K562 (cell line): ENCODE data around the gene RUNX1. TPM values are rescaled to one million over a fixed set of nuclear protein-coding genes. Genes with fewer than 3 reads are reported as not detected.

ENCODE experiments used
- CTBP1 ChIP-seq: fragments of 450-650 bp; IDR thresholded peaks from 2 replicates; pipeline ENCODE4 v1.6.1; 2016; ENCODE audit warnings: borderline replicate concordance
- NR2C1 ChIP-seq, 2 experiments: fragments of 450-650 bp; IDR thresholded peaks; 2 replicates each; pipeline ENCODE4 v1.6.1; 2017; ENCODE audit warnings: mild to moderate bottlenecking in 2 of 2, antibody characterized with exemption in 1 of 2, inconsistent platforms in 1 of 2, missing compliant biosample characterization in 1 of 2, missing genetic modification characterization in 1 of 2
- polyA plus RNA-seq, 8 experiments: library from polyadenylated mRNA; depleted of rRNA in 4 of 8; stranded (reverse) in 5 of 8; unstranded in 3 of 8; fragments of >200 nt; fragmentation: Nextera tagmentation in 2 of 8; fragmentation: Illumina TruSeq in 1 of 8; extraction: Ambion mirVana in 2 of 8; extraction: Trizol in 1 of 8; gene quantifications; 2 replicates each; pipeline versions ENCODE4 v1.2.1 to v1.2.3, GENCODE V29; 2011 to 2014; ENCODE audit warnings: inconsistent platforms in 1 of 8, missing spikeins in 1 of 8
- total RNA-seq, 7 experiments: library from RNA; depleted of rRNA in 6 of 7; stranded (reverse); fragments of >200 nt in 6 of 7; fragmentation: Illumina TruSeq in 2 of 7; extraction: Trizol in 2 of 7; gene quantifications; 2 replicates each; pipeline versions ENCODE4 v1.2.1 to v1.2.3, GENCODE V29; 2011 to 2021; ENCODE audit warnings: low replicate concordance in 1 of 7
- TF ChIP-seq, protein P1 (sequence below): fragments of 250-450 bp; sonication (Bioruptor Pico); IDR thresholded peaks from 2 replicates; pipeline ENCODE4 v1.4.0; 2020
- TF ChIP-seq, protein P2 (sequence below), 2 experiments: IDR thresholded peaks in 1 of 2; conservative IDR thresholded peaks in 1 of 2; 2 replicates each; pipeline ENCODE4 v1.6.1; 2016; ENCODE audit warnings: low read depth in 2 of 2, mild to moderate bottlenecking in 1 of 2, missing compliant biosample characterization in 1 of 2, missing genetic modification characterization in 1 of 2, moderate library complexity in 1 of 2

RUNX1 gene
- total and polyA plus RNA-seq, 9 of the 15 experiments (the other 6 are each of a cell fraction or from before 2014, with no cell fraction given), result 2.2 to 68.6 (median 17.8) TPM

GRCh38 chr21:34771512-34772028 is 277.5 kb downstream of the RUNX1 start (continued):
- TF ChIP-seq, protein P1, sequence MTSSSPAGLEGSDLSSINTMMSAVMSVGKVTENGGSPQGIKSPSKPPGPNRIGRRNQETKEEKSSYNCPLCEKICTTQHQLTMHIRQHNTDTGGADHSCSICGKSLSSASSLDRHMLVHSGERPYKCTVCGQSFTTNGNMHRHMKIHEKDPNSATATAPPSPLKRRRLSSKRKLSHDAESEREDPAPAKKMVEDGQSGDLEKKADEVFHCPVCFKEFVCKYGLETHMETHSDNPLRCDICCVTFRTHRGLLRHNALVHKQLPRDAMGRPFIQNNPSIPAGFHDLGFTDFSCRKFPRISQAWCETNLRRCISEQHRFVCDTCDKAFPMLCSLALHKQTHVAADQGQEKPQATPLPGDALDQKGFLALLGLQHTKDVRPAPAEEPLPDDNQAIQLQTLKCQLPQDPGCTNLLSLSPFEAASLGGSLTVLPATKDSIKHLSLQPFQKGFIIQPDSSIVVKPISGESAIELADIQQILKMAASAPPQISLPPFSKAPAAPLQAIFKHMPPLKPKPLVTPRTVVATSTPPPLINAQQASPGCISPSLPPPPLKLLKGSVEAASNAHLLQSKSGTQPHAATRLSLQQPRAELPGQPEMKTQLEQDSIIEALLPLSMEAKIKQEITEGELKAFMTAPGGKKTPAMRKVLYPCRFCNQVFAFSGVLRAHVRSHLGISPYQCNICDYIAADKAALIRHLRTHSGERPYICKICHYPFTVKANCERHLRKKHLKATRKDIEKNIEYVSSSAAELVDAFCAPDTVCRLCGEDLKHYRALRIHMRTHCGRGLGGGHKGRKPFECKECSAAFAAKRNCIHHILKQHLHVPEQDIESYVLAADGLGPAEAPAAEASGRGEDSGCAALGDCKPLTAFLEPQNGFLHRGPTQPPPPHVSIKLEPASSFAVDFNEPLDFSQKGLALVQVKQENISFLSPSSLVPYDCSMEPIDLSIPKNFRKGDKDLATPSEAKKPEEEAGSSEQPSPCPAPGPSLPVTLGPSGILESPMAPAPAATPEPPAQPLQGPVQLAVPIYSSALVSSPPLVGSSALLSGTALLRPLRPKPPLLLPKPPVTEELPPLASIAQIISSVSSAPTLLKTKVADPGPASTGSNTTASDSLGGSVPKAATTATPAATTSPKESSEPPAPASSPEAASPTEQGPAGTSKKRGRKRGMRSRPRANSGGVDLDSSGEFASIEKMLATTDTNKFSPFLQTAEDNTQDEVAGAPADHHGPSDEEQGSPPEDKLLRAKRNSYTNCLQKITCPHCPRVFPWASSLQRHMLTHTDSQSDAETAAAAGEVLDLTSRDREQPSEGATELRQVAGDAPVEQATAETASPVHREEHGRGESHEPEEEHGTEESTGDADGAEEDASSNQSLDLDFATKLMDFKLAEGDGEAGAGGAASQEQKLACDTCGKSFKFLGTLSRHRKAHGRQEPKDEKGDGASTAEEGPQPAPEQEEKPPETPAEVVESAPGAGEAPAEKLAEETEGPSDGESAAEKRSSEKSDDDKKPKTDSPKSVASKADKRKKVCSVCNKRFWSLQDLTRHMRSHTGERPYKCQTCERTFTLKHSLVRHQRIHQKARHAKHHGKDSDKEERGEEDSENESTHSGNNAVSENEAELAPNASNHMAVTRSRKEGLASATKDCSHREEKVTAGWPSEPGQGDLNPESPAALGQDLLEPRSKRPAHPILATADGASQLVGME, result no peak
- peak; percentile 92 for TF ChIP-seq CTBP1
- TF ChIP-seq, protein P2, sequence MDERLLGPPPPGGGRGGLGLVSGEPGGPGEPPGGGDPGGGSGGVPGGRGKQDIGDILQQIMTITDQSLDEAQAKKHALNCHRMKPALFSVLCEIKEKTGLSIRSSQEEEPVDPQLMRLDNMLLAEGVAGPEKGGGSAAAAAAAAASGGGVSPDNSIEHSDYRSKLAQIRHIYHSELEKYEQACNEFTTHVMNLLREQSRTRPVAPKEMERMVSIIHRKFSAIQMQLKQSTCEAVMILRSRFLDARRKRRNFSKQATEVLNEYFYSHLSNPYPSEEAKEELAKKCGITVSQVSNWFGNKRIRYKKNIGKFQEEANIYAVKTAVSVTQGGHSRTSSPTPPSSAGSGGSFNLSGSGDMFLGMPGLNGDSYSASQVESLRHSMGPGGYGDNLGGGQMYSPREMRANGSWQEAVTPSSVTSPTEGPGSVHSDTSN (CRISPR knock-in tag; IDR thresholded peaks at IDR 0.05; ENCODE audit: low read depth), result no peak
- TF ChIP-seq, protein P2 (tag; conservative IDR thresholded peaks at IDR 0.05; ENCODE audit: low read depth), result peak; percentile 61; the same call in 1 of the 2 replicates
- TF ChIP-seq NR2C1 (IDR thresholded peaks at IDR 0.05), result no peak
- peak; percentile 66 for TF ChIP-seq NR2C1 (tag; IDR thresholded peaks at IDR 0.05)
